GM18868 (cell line): ENCODE data around the gene CYB561D2.

Source experiments
- ATAC-seq: cut with Tn5 transposase; IDR thresholded peaks from one replicate; pipeline ENCODE4 v1.9.1; 2021; ENCODE audit warnings: mild to moderate bottlenecking, moderate library complexity; ENCODE audit not compliant: unreplicated experiment

CYB561D2 gene

DNA sequence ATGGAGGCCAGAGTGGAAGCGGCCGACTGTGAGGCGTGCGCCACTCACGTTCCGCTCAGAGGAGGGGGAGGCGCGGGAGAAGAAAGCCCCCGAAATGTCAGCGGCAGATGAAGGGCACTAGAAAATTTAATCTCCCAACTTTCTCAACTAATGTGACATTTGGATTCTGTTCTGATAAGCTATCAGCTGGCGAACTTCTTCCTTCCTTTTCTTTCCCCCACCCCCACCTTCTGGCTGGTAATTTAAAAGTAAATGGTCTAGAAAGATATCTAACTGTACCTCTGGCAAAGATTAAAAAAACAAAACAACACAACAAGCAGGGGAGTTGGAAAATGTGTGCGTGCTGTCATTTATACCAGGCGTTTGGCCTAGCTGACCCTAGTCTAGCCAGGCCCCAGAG, 35.1 kb downstream of the CYB561D2 start:
- no peak for ATAC-seq

- ATAC-seq, result no peak
Observed at GRCh38 chr3:50388016-50388719, 37.5 kb downstream of the CYB561D2 start.

DNA sequence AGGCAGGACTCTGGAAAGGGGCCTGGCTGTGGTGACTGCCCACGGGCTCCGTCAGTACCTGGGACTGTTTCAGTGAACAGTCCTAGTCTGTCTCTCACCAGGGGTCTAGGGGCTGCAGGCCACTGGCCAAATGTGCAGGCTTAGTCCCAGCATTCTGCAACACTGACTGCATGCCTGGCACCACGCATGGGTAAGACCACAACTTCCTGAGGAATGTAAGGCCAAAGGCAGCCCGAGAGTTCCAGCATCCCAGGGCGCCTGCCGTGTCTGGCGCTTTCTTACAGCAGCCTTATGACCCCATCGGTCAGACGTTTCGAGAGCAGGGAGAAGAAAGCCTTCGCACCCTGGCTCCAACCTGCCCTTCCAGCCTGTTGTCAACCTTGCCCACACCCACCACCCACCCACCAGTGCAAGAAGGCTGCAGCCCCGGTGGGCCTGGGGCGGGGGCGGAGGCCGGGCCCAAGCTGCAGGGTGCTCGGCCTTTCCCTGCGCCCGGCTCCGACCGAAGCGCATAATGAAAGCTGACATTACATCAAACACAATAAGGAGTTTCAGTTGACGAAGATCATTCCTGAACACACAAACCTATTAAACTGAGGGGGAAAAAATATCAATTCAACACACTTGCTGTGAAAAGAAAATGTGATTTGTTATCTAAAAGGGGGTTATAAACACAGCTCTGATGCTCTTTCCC, 38.2 kb downstream of the CYB561D2 start:
- no peak for ATAC-seq

DNA sequence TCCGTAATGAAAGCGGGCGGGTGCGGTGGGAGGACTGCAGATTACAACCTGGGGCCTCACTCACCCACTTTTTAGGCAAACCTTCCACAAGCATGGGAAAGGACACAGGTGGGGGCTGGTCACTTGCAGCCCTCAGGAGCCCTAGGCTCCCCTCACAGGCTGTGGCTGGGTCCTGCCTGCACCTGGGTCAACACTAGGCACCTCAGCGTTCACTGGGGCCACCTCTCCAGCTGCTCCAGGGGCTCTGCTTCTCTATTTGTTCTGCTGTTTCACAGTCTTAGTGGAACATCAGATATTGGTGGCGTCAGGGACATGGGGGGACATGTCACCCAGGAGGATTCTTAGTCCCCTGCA, 38.7 kb downstream of the CYB561D2 start:
- ATAC-seq, result no peak

- ATAC-seq, result no peak
Observed at GRCh38 chr3:50390508-50391224, 40.0 kb downstream of the CYB561D2 start.

- ATAC-seq, result no peak
Observed at GRCh38 chr3:50392101-50392715, 41.5 kb downstream of the CYB561D2 start.

DNA sequence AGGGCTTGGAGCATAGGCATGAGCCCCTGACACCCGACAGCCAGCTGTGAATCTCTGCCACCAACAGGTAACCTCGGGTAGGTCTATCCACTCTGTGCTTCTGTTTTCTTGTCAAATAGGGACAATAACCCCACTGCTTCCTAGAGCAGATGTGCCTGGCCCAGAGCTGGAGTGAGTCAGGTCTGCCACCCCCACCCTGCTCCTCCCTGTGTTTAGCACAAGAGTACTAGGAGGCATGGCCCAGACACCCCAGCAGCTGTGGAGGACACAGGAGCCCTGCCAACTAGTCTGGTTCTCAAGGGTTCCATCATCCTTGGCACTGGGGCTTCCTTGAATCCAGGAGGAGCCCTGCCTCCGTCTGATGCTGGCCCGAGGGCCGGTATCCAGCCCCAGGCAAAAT, 42.4 kb downstream of the CYB561D2 start:
- ATAC-seq, result no peak

GRCh38 chr3:50395070-50395860, 44.6 kb downstream of the CYB561D2 start:
- no peak for ATAC-seq

DNA sequence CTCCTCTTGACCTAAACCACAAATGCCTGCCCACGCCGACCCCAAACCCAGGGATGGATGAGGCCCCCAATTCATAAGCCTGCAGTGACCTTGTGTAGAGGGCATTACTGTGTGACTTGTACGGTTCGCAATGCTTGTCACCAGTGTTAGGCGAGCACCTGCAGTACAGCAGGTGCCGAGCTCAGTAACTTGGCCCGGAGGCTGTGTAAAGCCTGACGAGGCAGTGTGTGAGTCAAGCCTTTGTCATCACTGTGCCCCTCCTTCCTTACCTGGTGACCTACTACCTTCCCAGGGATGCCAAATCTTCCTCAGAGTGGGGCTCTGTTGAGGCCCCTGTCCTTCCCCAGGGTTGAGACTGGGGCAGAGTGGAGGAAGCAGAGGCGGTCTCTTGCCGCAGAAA, 45.8 kb downstream of the CYB561D2 start:
- no peak for ATAC-seq

- ATAC-seq, result no peak
Observed at GRCh38 chr3:50401978-50402595, 51.4 kb downstream of the CYB561D2 start.
